ENCODE measurements around the gene RAB24. TPM values are rescaled to one million over a fixed set of nuclear protein-coding genes. Genes with fewer than 3 reads are reported as not detected.

The RAB24 gene
- total and polyA plus RNA-seq, 2 donors (not counting 1 experiment from before 2014, with no cell fraction given): 25.9 to 34.2 TPM

GRCh38 chr5:177253252-177253651 is 50.3 kb downstream of the RAB24 start:
- no peak overlapping the region for H2AFZ ChIP-seq (ENCODE audit: low read length)
- no peaks in the 10 kb centered on the region for H3K79me2 ChIP-seq (ENCODE audit: control insufficient read depth, insufficient read depth, low read length)
- no peak overlapping the region for H3K4me3 ChIP-seq (replicated peaks in 1 of 4; ENCODE audit: control extremely low read depth in 1 of 4, insufficient read depth in 1 of 4, low read depth in 3 of 4, low read length in 4 of 4)
- DNase-seq (ENCODE audit: low read depth in 2 of 2): no peak
- no peak overlapping the region for H3K9ac ChIP-seq (ENCODE audit: insufficient read depth, low read length)
- H3K9me3 ChIP-seq (ENCODE audit: control insufficient read depth, insufficient read depth, low read depth, low read length): no peaks in the 10 kb centered on the region
- no peaks in the 10 kb centered on the region for H3K4me1 ChIP-seq (ENCODE audit: control insufficient read depth, extremely low read depth, insufficient read depth, low read length)
- no peak overlapping the region for H3K27ac ChIP-seq (ENCODE audit: insufficient read depth, low read length)
- peaks cover 4% of the 10 kb centered on the region for H3K36me3 ChIP-seq (ENCODE audit: control insufficient read depth, insufficient read depth, low read length)
- H4K20me1 ChIP-seq (ENCODE audit: control insufficient read depth, extremely low read depth, insufficient read depth, low read length): no peaks in the 10 kb centered on the region
- no peaks in the 10 kb centered on the region for H3K27me3 ChIP-seq (ENCODE audit: control insufficient read depth, insufficient read depth, low read length)
- no peak overlapping the region for H3K4me2 ChIP-seq (ENCODE audit: extremely low read depth, insufficient read depth, low read length)
- no peak for TF ChIP-seq EZH2 (IDR thresholded peaks at IDR 0.05; ENCODE audit: low read length, missing control alignments)
- TF ChIP-seq CTCF (conservative IDR thresholded peaks at IDR 0.05 in 1 of 2, IDR thresholded peaks at IDR 0.05 in 1 of 2; ENCODE audit: low read depth in 1 of 2, low read length in 2 of 2): no peak

Other genes starting within 250 kb of the RAB24 start
- 12.6 and 13.6 TPM in 2 replicates for gene FGFR4, start 216.8 kb downstream of the RAB24 start, total RNA-seq
- gene FGFR4, start 216.8 kb downstream of the RAB24 start, polyA plus RNA-seq: 5.6 and 28.4 TPM in 2 replicates
- gene NSD1, start 169.9 kb downstream of the RAB24 start, total RNA-seq: 36.0 and 52.8 TPM in 2 replicates
- 16.5 and 19.3 TPM in 2 replicates for gene NSD1, start 169.9 kb downstream of the RAB24 start, polyA plus RNA-seq
- gene PRELID1, start 80 bp upstream of the RAB24 start, total RNA-seq: 56.8 and 64.2 TPM in 2 replicates
- gene PRELID1, start 80 bp upstream of the RAB24 start, polyA plus RNA-seq: 145 and 226 TPM in 2 replicates
- 1.0 and 6.6 TPM in 2 replicates for gene MXD3, start 8.2 kb upstream of the RAB24 start, total RNA-seq
- 1.8 and 3.4 TPM in 2 replicates for gene MXD3, start 8.2 kb upstream of the RAB24 start, polyA plus RNA-seq
- gene LMAN2, start 47.9 kb upstream of the RAB24 start, total RNA-seq: 294 and 396 TPM in 2 replicates
- 145 and 221 TPM in 2 replicates for gene LMAN2, start 47.9 kb upstream of the RAB24 start, polyA plus RNA-seq
- gene RGS14, start 54.2 kb upstream of the RAB24 start, total RNA-seq: 2.6 and 4.1 TPM in 2 replicates
- gene RGS14, start 54.2 kb upstream of the RAB24 start, polyA plus RNA-seq: 2.5 and 3.1 TPM in 2 replicates
- gene SLC34A1, start 80.7 kb upstream of the RAB24 start, total RNA-seq: not detected in 2 replicates
- not detected in 2 replicates for gene SLC34A1, start 80.7 kb upstream of the RAB24 start, polyA plus RNA-seq
- gene PFN3, start 96.9 kb upstream of the RAB24 start, total RNA-seq: not detected in 2 replicates
- gene PFN3, start 96.9 kb upstream of the RAB24 start, polyA plus RNA-seq: not detected in 2 replicates
- under 0.01 and 0.50 TPM in 2 replicates for gene F12, start 105.8 kb upstream of the RAB24 start, total RNA-seq
- 0.10 and 0.19 TPM in 2 replicates for gene F12, start 105.8 kb upstream of the RAB24 start, polyA plus RNA-seq
- gene GRK6, start 123.0 kb upstream of the RAB24 start, total RNA-seq: 13.1 and 15.0 TPM in 2 replicates
- 15.8 and 23.4 TPM in 2 replicates for gene GRK6, start 123.0 kb upstream of the RAB24 start, polyA plus RNA-seq
- 2.1 and 2.3 TPM in 2 replicates for gene PRR7, start 143.1 kb upstream of the RAB24 start, total RNA-seq
- 1.6 TPM in 2 replicates for gene PRR7, start 143.1 kb upstream of the RAB24 start, polyA plus RNA-seq
- gene DBN1, start 169.9 kb upstream of the RAB24 start, total RNA-seq: 96.4 and 102 TPM in 2 replicates
- 138 and 181 TPM in 2 replicates for gene DBN1, start 169.9 kb upstream of the RAB24 start, polyA plus RNA-seq
- 55.2 and 65.2 TPM in 2 replicates for gene PDLIM7, start 193.9 kb upstream of the RAB24 start, total RNA-seq
- 117 and 245 TPM in 2 replicates for gene PDLIM7, start 193.9 kb upstream of the RAB24 start, polyA plus RNA-seq
- 0.99 and 2.1 TPM in 2 replicates for gene DOK3, start 206.1 kb upstream of the RAB24 start, total RNA-seq
- gene DOK3, start 206.1 kb upstream of the RAB24 start, polyA plus RNA-seq: 0.58 and 1.5 TPM in 2 replicates
- gene DDX41, start 213.2 kb upstream of the RAB24 start, total RNA-seq: 76.5 and 79.1 TPM in 2 replicates
- gene DDX41, start 213.2 kb upstream of the RAB24 start, polyA plus RNA-seq: 66.8 and 71.5 TPM in 2 replicates